Left lung (tissue), 14 donors: Measurements from ENCODE around the gene HESX1. TPM values are rescaled to one million over a fixed set of nuclear protein-coding genes. Genes with fewer than 3 reads are reported as not detected.

Source experiments
- ATAC-seq: fragments of 200-7000 bp; cut with Tn5 transposase; one replicate; pipeline ENCODE4 v1.9.1; 2020; ENCODE audit warnings: moderate library complexity
- DNase-seq, 4 donors: peaks; one replicate each; pipeline ENCODE4 v3.0.0-alpha.2; 2013 to 2020
- H3K27ac ChIP-seq, 2 donors: fragments of 200-600 bp; sonication (generic) in 1 of 2; one replicate each; pipeline versions ENCODE4 v1.5.0 to v1.8.0; 2020 to 2021
- H3K27me3 ChIP-seq, 2 donors: fragments of 200-600 bp; sonication (generic) in 1 of 2; one replicate each; pipeline versions ENCODE4 v1.5.0 to v1.8.0; 2020 to 2021
- H3K36me3 ChIP-seq, 2 donors: fragments of 200-600 bp; sonication (generic) in 1 of 2; one replicate each; pipeline versions ENCODE4 v1.5.0 to v1.8.0; 2020 to 2021
- H3K4me1 ChIP-seq, 2 donors: fragments of 200-600 bp; one replicate each; pipeline ENCODE4 v1.8.0; 2021
- H3K4me3 ChIP-seq, 2 donors: fragments of 200-600 bp; sonication (generic) in 1 of 2; one replicate each; pipeline versions ENCODE4 v1.5.0 to v1.8.0; 2020 to 2021; ENCODE audit warnings: mild to moderate bottlenecking in 1 of 2
- H3K9me3 ChIP-seq, 2 donors: fragments of 200-600 bp; sonication (generic) in 1 of 2; one replicate each; pipeline versions ENCODE4 v1.5.0 to v1.8.0; 2020 to 2021
- intact Hi-C, 2 donors: fragments of 100-400 bp; cut with DNase I; formaldehyde crosslinking; loops; one replicate each; pipeline versions ENCODE4 v1.11.2 to v1.14.2; 2022
- long read RNA-seq, 12 donors: library from polyadenylated mRNA in 2 of 12; unstranded in 2 of 12; transcript quantifications; one replicate each; pipeline ENCODE4 v2.0.0 and lab custom pipeline, GENCODE V29; 2019 to 2026
- polyA plus RNA-seq, 6 donors: library from polyadenylated mRNA; unstranded; fragments of 120-200 nt; gene quantifications; one replicate each; pipeline ENCODE4 v1.2.1, GENCODE V29; 2013; ENCODE audit not compliant: insufficient read length in 6 of 6
- total RNA-seq, 2 donors: library from RNA; stranded (reverse); fragmentation: NEBNext Ultra II Directional; extraction: Animal tissue kit (Norgen Biotek cat#: 25700); gene quantifications; one replicate each; pipeline ENCODE4 v1.2.1, GENCODE V29; 2021
- TF ChIP-seq, protein P1 (sequence below), 2 donors: fragments of 200-600 bp; sonication (generic) in 1 of 2; IDR thresholded peaks; one replicate each; pipeline versions ENCODE4 v1.5.0 to v1.8.0; 2021; ENCODE audit warnings: antibody characterized with exemption in 2 of 2
- donor health status: DM: no; HTN: yes; CAD: no.
- donor health status: DM: no; HTN: no; CAD: no.

The HESX1 gene
- total RNA-seq (under 1 TPM; 0.47 to 0.61 TPM), polyA plus RNA-seq (1 to 10 TPM; 3.3 to 4.0 (median 3.5) TPM)
- long read RNA-seq, donor 1, partial matches to known transcripts, result 0 of 1 reads
- long read RNA-seq, donor 1, other reads (novel, unspliced or antisense), result 0 of 1 reads
- long read RNA-seq, donor 2, partial matches to known transcripts, result 37 of 43 reads
- long read RNA-seq, donor 2, other reads (novel, unspliced or antisense), result 6 of 43 reads
- long read RNA-seq, donor 3, result 0 reads
- long read RNA-seq, donor 4, result 0 reads
- long read RNA-seq, donor 5, result 0 reads
- long read RNA-seq, donor 6, result 0 reads
- long read RNA-seq, donor 7, partial matches to known transcripts, result 0 of 1 reads
- long read RNA-seq, donor 7, other reads (novel, unspliced or antisense), result 0 of 1 reads
- long read RNA-seq, donor 8, partial matches to known transcripts, result 0 of 1 reads
- long read RNA-seq, donor 8, other reads (novel, unspliced or antisense), result 0 of 1 reads
- long read RNA-seq, donor 9, result 0 reads
- long read RNA-seq, donor 10, result 0 reads
- long read RNA-seq, donor 11, partial matches to known transcripts, result 72 of 73 reads
- long read RNA-seq, donor 11, other reads (novel, unspliced or antisense), result 0 of 73 reads
- long read RNA-seq, donor 12, result 0 reads

DNA sequence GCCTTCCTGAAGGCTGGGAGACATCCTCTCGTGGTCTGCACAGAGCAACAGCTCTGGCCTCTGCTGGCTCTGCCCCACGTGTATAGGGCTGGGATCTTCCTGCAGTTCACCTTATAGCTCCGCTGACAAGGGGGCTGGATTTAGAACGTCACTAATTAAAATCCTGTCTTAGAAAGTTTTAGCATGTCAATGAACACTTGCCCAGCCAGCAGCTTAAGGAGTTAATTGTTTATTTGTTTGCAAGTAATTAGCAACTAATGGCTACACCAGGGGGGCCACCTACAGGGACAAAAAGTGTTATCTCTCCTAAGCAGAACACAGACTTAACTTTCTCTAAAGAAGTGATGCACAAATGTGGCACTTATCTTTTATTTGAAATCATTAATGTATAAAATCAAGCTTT lies at the start of gene HESX1:
Gene HESX1 (minus strand): TSS at position 84 of the 403 bp plus-strand sequence. CDS start 60 bp downstream, at position 24.
- no peak for DNase-seq
- no peaks in the 10 kb centered on the region for H3K9me3 ChIP-seq
- intact Hi-C loops, result no loop called here
- H3K27ac ChIP-seq, result no peak within 1 kb of the TSS
- no peak within 1 kb of the TSS for H3K4me3 ChIP-seq
- TF ChIP-seq, protein P1, sequence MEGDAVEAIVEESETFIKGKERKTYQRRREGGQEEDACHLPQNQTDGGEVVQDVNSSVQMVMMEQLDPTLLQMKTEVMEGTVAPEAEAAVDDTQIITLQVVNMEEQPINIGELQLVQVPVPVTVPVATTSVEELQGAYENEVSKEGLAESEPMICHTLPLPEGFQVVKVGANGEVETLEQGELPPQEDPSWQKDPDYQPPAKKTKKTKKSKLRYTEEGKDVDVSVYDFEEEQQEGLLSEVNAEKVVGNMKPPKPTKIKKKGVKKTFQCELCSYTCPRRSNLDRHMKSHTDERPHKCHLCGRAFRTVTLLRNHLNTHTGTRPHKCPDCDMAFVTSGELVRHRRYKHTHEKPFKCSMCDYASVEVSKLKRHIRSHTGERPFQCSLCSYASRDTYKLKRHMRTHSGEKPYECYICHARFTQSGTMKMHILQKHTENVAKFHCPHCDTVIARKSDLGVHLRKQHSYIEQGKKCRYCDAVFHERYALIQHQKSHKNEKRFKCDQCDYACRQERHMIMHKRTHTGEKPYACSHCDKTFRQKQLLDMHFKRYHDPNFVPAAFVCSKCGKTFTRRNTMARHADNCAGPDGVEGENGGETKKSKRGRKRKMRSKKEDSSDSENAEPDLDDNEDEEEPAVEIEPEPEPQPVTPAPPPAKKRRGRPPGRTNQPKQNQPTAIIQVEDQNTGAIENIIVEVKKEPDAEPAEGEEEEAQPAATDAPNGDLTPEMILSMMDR (IDR thresholded peaks at IDR 0.05), result no peak
- no peaks in the 10 kb centered on the region for H3K36me3 ChIP-seq
- ATAC-seq, result no peak
- H3K4me1 ChIP-seq, result no peaks in the 10 kb centered on the region
- H3K27me3 ChIP-seq, result peaks cover 0 to 3% of the 10 kb centered on the region in 2 donors

DNA sequence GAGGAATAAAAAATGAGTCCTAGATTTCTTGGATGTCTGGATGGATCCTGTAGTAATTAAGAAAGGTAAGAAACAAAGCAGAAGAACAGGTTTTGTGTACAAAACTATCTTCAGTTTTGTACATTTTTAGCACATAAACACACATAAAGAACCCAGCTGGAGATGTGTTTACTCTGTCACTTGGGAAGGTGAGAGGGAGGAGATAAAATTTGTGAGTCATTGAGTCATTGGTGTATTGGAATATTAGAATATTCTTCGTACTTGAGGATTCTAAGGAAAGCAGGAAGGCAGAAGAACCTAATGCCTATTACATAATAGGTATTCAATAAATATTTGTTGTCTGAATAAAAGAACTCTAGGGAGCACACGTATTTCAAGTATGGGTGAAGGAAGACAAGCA lies 45.2 kb upstream of the HESX1 start:
- DNase-seq (no peak), ATAC-seq (no peak)
- H3K36me3 ChIP-seq, result peaks cover 0 to 96% of the 10 kb centered on the region in 2 donors

DNA sequence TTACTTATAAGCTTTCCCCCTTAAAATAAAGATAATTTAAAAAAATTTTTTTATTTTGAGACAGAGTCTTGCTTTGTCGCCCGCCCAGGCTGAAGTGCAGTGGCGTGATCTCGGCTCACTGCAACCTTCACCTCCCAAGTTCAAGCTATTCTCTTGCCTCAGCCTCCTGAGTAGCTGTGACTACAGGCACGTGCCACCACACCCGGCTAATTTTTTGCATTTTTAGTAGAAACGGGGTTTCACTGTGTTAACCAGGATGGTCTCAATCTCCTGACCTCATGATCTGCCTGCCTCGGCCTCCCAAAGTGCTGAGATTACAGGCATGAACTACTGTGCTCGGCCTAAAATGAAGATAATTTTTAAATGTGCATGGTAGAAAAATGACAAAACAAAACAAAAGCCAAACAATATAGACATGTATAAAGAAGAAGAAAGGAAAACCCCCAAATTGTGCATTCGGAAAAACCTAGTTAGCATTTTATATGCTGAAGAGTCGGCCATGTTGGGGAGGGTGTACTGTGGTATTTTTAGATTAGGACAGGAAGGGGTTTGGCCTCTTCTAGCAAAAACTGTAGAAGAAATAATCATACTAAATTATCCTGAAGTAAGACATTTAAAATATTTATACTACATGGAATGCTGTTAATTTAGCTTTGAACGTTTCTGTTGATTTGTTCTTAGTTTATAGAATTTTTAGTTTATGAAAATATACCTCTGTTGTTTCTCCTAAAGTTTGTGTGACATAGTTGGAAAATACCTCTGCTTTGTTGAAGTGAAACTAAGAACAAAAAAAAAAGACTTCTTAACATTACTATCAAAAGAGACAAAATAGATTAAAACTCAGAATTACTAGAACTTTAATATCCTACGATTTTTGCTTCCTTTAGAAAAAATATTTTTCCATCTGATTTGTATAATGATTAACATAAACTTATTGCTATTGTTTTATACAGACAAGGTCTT lies 35.1 kb upstream of the HESX1 start:
- Histone ChIP-seq H3K36me3 (peaks cover 0 to 24% of the 10 kb centered on the region in 2 donors), H3K4me1 (peaks cover 0 to 2% of the 10 kb centered on the region in 2 donors), H3K27me3 (no peaks in the 10 kb centered on the region), H3K9me3 (no peaks in the 10 kb centered on the region), H3K4me3 (no peak overlapping the region), H3K27ac (no peak overlapping the region)
- TF ChIP-seq, protein P1 (IDR thresholded peaks at IDR 0.05), result no peak
- ATAC-seq (no peak), DNase-seq (no peak)
- intact Hi-C loops, result no loop called here

More for the DNA sequence above, 45.2 kb upstream of the HESX1 start:
- TF ChIP-seq, protein P1 (IDR thresholded peaks at IDR 0.05), result no peak
- intact Hi-C loops, result no loop called here
- H3K27me3 ChIP-seq, result no peaks in the 10 kb centered on the region
- H3K27ac ChIP-seq, result no peak overlapping the region
- no peaks in the 10 kb centered on the region for H3K9me3 ChIP-seq
- H3K4me1 ChIP-seq, result no peaks in the 10 kb centered on the region
- H3K4me3 ChIP-seq, result no peak overlapping the region

DNA sequence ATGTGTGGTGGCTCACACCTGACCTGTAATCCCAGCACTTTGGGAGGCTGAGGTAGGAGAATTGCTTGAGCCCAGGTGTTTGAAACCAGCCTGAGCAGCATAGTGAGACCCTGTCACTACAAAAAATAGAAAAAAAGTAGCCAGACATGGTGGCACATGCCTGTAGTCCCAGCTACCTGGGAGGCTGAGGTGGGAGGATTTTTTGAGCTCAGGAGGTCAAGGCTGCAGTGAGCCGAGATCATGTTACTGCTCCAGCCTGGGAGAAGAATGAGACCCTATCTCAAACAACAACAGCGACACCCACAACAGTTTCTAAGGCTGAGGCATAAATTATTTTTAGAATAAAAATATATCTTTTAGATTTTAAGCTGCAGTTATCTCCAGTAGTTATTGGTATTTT lies 34.0 kb upstream of the HESX1 start:
- Histone ChIP-seq H3K4me3 (no peak overlapping the region), H3K9me3 (no peaks in the 10 kb centered on the region), H3K4me1 (peaks cover 11 to 13% of the 10 kb centered on the region in 2 donors), H3K27me3 (no peaks in the 10 kb centered on the region), H3K27ac (no peak overlapping the region), H3K36me3 (peaks cover 0 to 13% of the 10 kb centered on the region in 2 donors)
- no peak for DNase-seq
- TF ChIP-seq, protein P1 (IDR thresholded peaks at IDR 0.05), result no peak
- intact Hi-C loops, result no loop called here
- no peak for ATAC-seq
